Frontal cortex (tissue), 4 donors: ENCODE data around the gene NTMT1. TPM values are rescaled to one million over a fixed set of nuclear protein-coding genes. Genes with fewer than 3 reads are reported as not detected.
"Not testable (repeated sequence)": the region's sequence is repeated elsewhere in the genome, so short reads cannot be mapped to it uniquely, and the experiment has no call there.

ENCODE experiments used
- DNase-seq, 2 donors: peaks; one replicate each; pipeline ENCODE4 v3.0.0; 2012; ENCODE audit warnings: low spot score in 2 of 2
- FAIRE-seq: peaks from 2 replicates; lab custom pipeline; 2012; peaks lifted over from hg19 to GRCh38; lab: Jason Lieb, UNC
- total RNA-seq: library from RNA; depleted of rRNA; stranded (reverse); fragments of >200 nt; gene quantifications from one replicate; pipeline ENCODE4 v1.2.3, GENCODE V29; 2014
- donor health status: control.
- donor health status: control.
- donor health status: control.

The NTMT1 gene
- total RNA-seq, 1 donor from 2014 or later: 11.4 TPM

DNA sequence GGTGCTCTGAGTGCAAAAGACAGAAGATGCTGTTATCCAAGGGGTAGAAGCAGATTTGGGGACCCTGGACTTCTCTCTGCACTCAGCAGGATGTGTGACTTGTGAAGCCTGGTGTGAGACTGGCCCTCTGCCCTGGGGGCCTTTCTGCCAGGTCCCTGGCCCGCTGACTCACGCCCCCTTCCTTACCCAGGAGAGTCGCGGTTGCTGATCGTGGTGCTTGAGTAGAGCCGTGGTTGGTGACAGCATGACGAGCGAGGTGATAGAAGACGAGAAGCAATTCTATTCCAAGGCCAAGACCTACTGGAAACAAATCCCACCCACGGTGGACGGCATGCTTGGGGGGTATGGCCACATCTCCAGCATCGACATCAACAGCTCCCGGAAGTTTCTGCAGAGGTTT lies 6.5 kb downstream of the NTMT1 start:
- FAIRE-seq (no peak), DNase-seq (no peak)

DNA sequence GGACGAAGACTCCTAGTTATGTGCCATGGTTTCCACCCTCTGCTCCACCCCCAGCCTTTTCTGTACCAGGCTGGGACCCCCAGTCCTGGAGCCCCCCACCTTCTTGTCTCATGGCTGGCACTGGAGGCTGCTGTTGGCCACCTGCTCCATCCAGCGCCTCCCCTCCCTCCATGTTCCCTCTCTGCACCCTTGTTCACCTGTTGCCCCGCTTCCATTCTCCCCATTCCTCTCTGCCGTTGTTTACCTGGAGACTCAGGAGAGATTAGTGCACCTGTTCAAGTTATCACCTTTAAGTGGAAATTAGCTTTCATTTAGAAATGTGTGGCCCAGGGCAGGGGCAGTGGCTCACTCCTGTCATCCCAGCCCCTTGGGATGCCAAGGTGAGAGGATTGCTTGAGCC lies 7.2 kb downstream of the NTMT1 start:
- DNase-seq (no peak), FAIRE-seq (no peak)

GRCh38 chr9:129633848-129634247 lies 7.9 kb downstream of the NTMT1 start:
- DNase-seq: no peak
- FAIRE-seq: no peak

DNA sequence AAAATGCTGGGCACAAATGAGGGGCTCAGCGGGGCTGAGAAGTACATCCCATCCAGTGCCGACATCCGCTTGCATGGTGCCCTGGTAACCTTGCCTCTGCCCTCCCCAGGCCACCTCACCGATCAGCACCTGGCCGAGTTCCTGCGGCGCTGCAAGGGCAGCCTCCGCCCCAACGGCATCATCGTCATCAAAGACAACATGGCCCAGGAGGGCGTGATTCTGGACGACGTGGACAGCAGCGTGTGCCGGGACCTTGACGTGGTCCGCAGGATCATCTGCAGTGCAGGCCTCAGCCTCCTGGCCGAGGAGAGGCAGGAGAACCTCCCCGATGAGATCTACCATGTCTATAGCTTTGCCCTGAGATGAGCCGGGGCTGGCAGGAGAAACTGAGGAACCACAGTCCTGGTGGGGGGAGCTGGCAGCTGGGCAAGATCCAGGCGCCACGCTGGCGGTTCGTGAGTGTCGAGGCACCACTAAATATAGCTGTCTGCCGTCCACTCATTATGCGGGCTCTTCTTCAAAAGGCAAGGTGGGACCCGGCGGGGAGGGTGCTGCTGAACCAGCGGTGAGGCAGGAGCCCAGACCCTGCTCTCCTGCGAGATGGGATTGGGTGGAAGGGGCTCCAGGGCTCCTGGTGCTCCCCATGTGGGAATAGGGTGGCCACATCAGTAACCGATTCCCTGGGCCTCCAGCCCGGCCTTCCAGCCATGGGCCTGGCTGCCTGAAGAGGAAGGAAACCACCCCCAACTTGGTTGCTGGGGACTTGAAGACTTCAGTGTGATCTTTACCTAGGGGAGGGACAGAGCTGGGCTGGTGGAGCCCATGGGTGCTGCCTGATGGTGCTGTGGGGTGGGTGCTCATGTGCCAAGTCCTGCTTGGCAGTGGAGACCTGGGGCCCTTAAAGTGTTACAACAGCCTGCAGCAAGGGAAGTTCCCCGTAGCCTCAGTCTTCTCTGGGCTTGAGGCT lies 9.4 kb downstream of the NTMT1 start:
- FAIRE-seq: no peak

DNA sequence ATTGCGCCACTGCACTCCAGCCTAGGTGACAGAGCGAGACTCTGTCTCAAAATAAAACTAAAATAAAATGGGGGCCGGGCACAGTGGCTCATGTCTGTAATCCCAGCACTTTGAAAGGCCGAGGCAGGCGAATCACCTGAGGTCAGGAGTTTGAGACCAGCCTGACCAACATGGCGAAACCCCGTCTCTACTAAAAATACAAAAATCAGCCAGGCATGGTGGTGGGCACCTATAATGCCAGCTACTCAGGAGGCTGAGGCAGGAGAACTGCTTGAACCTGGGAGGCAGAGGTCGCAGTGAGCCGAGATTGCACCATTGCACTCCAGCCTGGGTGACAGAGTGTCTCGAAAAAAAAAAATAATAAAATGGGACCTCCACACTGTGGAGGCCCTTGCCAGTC lies 10.4 kb downstream of the NTMT1 start:
- not testable (repeated sequence) for DNase-seq, FAIRE-seq

More for the DNA sequence above, 9.4 kb downstream of the NTMT1 start:
- DNase-seq: no peak

GRCh38 chr9:129637102-129637501 lies 11.1 kb downstream of the NTMT1 start:
- FAIRE-seq (no peak), DNase-seq (no peak)

DNA sequence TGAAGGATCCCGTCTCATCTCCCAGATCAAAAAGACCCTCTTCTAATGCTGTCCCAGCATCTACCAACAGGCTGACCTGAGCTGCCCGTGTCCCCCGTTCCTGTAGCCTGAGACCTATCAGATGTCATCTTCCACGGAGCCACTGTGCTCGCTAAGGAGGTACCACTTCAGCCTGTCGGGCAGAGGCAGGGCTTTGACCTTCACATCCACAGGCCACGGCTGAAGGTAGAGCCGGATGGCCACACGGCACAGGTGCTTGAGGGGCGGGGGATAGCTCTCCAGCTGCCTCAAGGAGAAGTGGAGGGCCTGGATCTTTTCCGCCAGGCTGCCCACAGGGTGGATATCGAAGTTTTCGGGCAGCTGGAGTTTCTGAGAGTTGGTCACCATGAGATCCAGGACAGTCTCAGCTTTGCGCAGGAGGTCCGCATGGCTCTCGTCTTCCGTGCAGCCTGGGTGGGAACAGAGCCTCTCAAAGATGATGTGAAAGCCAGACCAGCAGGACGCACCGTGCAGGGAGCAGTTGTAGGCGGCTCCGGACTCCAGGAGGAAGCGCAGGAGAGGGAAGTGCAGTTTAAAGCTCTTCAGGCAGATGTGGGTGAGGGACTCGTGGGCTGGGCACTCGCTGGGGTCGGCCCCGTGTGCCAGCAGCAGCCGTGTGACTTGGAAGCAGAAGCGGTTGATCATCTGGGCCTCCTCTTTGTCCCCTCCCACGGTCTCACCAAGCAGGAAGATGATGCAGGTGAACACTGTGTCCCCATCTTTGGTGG lies 11.9 kb downstream of the NTMT1 start:
- no peak for DNase-seq

DNA sequence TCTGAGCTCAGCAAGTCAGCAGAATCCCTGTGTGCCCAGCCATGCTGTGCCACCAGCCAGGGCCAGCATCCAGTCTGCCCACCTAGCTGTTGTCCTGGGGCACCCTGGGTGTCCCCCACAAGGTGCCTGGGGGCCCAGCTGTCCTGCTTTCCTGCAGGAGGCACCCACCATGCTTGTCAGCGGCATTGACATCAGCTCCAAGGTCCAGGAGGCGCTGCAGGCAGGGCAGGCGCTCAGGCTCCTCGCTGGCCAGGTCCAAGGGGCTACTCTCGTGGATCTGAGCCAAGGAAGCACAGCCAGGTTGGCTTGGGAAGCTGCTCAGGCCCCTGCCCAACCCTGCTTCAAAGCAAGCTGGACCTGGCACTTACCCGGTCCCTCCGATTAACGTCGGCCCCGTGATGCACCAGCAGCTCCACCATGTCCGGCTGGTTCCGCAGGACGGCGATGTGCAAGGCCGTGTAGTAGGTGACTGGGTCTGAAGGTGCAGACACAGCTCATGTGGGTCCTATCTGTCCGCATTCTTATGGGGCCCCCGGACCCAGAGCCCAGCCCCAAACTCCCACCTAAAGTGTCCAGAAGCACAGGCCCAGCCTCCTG lies 13.2 kb downstream of the NTMT1 start:
- FAIRE-seq (no peak), DNase-seq (no peak)

More for the DNA sequence above, 11.9 kb downstream of the NTMT1 start:
- FAIRE-seq: no peak

GRCh38 chr9:129639756-129640085 lies 13.8 kb downstream of the NTMT1 start:
- no peak for FAIRE-seq
- no peak for DNase-seq

DNA sequence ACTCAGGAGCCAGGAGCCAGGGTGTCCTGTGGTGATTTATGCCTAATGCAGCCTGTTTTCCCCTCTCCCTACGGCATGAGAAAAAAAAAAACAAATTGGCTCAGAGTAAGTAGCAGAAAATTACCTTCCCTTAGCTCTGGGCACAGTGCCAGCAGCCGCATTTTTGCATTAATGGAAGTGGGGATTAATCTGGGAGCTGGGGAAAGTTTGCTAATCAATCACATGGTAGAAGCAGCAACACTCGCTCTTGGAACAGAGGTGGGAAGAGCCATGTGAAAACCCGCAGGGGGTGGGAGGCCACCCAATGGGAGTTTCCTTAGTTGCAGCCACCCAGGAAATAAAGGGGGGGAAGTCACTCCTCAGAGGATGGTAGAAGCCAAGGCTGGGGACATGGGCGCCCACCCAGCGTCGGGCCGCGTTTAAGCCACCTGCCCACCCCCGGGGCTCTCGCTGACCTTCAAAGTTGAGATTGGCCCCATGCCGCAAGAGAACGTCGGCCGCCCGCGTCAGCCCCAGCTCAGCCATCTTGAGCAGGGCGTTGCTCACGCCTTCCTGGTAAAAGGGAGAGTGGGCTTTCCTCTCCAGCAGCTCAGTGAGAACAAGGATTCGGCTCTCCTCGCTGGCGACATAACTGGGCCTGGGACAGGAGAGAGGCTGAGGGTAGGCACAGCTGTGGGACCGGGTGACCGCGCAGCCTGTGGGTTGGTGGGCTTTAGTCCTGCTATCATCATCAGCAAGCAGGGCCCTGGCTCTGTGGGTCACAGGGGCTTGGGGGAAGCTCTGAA lies 14.3 kb downstream of the NTMT1 start:
- DNase-seq (no peak), FAIRE-seq (no peak)

- FAIRE-seq (no peak), DNase-seq (no peak)
Measured at GRCh38 chr9:129640871-129641749, 15.1 kb downstream of the NTMT1 start.

GRCh38 chr9:129641750-129642585 lies 16.0 kb downstream of the NTMT1 start, which contains the start of gene ASB6:
Gene ASB6 (minus strand): TSS chr9:129642151. CDS start chr9:129641999, 152 bp downstream.
- FAIRE-seq: no peak
- peak; percentile 99 to 100 for DNase-seq

GRCh38 chr9:129643706-129644105 lies 17.7 kb downstream of the NTMT1 start:
- no peak for FAIRE-seq
- DNase-seq: no peak

DNA sequence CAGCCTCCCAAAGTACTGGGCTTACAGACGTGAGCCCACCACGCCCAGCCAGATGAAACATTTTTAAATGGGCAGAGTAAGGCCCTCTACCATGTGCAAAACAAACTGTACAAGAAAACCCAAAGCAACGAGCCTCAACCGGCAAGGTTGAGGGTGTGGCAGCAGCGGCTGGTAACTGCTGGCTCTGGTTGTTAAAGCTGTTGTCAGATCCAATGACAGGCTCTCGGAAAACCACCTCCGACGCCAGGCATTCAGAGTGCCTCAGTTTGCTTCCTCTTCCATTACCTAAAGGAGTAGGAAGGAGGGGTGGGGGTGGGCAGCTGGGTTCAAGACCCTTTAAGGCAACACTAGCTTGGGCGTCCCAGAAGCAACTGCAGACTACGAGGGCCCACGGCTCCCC lies 18.4 kb downstream of the NTMT1 start:
- DNase-seq: no peak
- no peak for FAIRE-seq

- FAIRE-seq (no peak), DNase-seq (no peak)
Measured at GRCh38 chr9:129644902-129645301, 18.9 kb downstream of the NTMT1 start.

DNA sequence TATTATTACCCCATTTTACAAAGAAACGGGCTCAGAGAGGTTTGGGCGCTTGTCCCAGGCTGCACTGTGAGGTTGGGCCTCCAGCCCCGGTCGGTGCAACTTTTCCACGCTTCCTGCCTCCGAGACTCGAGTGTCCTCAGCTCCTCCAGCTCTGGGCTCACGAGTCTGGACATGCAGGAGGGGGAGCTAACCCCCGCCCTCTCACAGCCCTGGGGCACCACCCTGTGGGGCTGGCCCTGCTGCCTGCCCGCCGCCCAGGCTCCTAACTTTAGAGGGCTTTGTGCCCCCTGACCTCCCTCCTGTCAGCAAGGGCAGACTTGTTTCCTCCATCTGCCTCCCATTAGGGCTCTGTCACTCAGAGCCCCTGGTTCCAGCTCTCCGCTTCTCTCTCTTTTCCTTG lies 20.3 kb downstream of the NTMT1 start:
- DNase-seq (no peak), FAIRE-seq (no peak)

DNA sequence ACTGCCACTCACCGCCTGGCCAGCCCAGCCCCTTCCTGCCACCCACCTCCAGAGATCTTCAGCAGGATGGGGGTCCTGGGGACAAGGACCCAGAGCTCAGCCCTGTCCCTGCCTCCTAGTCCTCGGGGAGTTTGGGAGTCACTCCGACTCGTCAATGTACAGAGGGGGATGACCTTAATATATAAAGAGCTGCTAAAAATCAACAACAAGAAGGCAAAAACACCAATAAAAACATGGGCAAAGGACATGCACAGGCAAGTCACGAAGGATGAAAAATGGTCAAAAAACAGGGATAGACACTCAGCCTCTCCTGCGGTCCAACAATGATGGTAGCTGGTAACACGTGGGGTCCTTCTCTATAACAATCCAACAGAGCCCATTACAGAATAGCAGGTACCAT lies 20.7 kb downstream of the NTMT1 start:
- FAIRE-seq (no peak), DNase-seq (no peak)

DNA sequence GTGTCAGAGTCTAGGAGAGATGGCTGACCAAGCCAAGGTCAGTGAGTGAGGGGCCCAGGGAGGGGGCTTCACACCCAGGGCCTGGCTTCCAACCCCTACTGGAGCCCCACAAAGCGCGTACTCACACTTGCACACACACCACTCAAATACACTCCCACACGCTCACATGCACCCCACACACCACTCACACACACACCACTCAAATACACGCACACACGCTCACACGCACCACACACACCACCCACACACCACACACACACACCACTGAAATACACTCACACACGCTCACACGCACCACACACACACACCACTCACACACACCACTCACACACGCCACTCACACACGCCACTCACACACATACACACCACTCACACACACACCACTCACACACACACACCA lies 21.7 kb downstream of the NTMT1 start:
- FAIRE-seq: no peak
- no peak for DNase-seq
